ENCODE measurements around the gene SDK1. TPM values are rescaled to one million over a fixed set of nuclear protein-coding genes. Genes with fewer than 3 reads are reported as not detected.

SDK1 gene
- total and polyA plus RNA-seq, 2 of the 8 experiments (the other 6 are each of a cell fraction or from before 2014, with no cell fraction given), result 3.3 to 7.2 TPM

- Histone ChIP-seq H3K27ac (ENCODE audit: low read depth, low read length) (no peak overlapping the region; the same call in 1 of the 2 replicates), H3K4ac (replicated peaks; ENCODE audit: insufficient read length, low read depth, low read length) (no peak overlapping the region), H3K18ac (ENCODE audit: extremely low read depth, low read length) (no peak overlapping the region), H2BK15ac (ENCODE audit: low read length) (no peak overlapping the region), H3K4me2 (ENCODE audit: insufficient read depth in 1 of 2, low read depth in 2 of 2, low read length in 2 of 2) (no peak overlapping the region), H2AFZ (ENCODE audit: low read length) (no peak overlapping the region), H2BK12ac (ENCODE audit: low read depth, low read length) (no peak overlapping the region), H3K23ac (ENCODE audit: insufficient read length) (no peak overlapping the region), H3K56ac (replicated peaks; ENCODE audit: insufficient read length, low read depth, low read length) (no peak overlapping the region), H3K4me1 (replicated peaks in 1 of 4; ENCODE audit: control insufficient read depth in 3 of 4, insufficient read depth in 4 of 4, low read length in 3 of 4) (peaks cover 0 to 2% (median 0%) of the 10 kb centered on the region in 4 experiments; a peak in 1 of 7 replicates), H3K4me3 (ENCODE audit: extremely low read depth in 1 of 4, insufficient read depth in 2 of 4, low read depth in 3 of 4, low read length in 4 of 4) (no peak overlapping the region), H3K9me3 (ENCODE audit: insufficient read depth in 2 of 2, low read depth in 1 of 2, low read length in 1 of 2) (no peaks in the 10 kb centered on the region), H3K79me2 (ENCODE audit: control insufficient read depth in 1 of 2, insufficient read depth in 2 of 2, low read length in 2 of 2) (no peaks in the 10 kb centered on the region), H3K23me2 (ENCODE audit: low read depth, low read length) (no peaks in the 10 kb centered on the region), H3K79me1 (ENCODE audit: low read depth, low read length) (no peaks in the 10 kb centered on the region), H3K14ac (ENCODE audit: insufficient read length) (no peak overlapping the region), H2BK20ac (ENCODE audit: low read length) (no peak overlapping the region), H4K8ac (ENCODE audit: extremely low read depth, insufficient read depth, low read length) (no peak overlapping the region), H3K9ac (replicated peaks in 1 of 4; ENCODE audit: extremely low read depth in 1 of 4, low read depth in 3 of 4, low read length in 3 of 4) (no peak overlapping the region), H3K36me3 (ENCODE audit: control insufficient read depth in 2 of 4, insufficient read depth in 4 of 4, low read length in 3 of 4) (no peaks in the 10 kb centered on the region), H3K27me3 (replicated peaks in 1 of 4; ENCODE audit: control insufficient read depth in 3 of 4, extremely low read depth in 1 of 4, insufficient read depth in 3 of 4, low read length in 3 of 4) (no peaks in the 10 kb centered on the region), H4K5ac (ENCODE audit: insufficient read length, low read depth, low read length) (no peak overlapping the region), H2AK5ac (ENCODE audit: low read depth, low read length) (no peak overlapping the region), H4K91ac (replicated peaks; ENCODE audit: insufficient read length, low read length) (no peak overlapping the region), H2BK5ac (ENCODE audit: low read depth, low read length) (no peak overlapping the region), H4K20me1 (replicated peaks in 1 of 2; ENCODE audit: control insufficient read depth in 1 of 2, insufficient read depth in 2 of 2, low read length in 2 of 2) (peaks cover 2 to 3% of the 10 kb centered on the region in 2 experiments), H2BK120ac (replicated peaks; ENCODE audit: low read depth, low read length) (no peak overlapping the region)
- ChIA-PET POLR2A (ENCODE audit: partially characterized antibody) (no interaction called here), CTCF (ENCODE audit: partially characterized antibody) (interaction anchor here (0.8 to 1.1 kb wide), 3 partner anchors 10 to 54 kb away, joined by 3 to 5 read pairs (median 4); no protein-coding TSS in a partner anchor)
- DNase-seq (ENCODE audit: low read depth in 1 of 2, low spot score in 2 of 2), result no peak
- FAIRE-seq, result no peak
- WGBS, 2 experiments (ENCODE audit: extremely low coverage in 1 of 2, insufficient coverage in 1 of 2, insufficient read length in 1 of 2, insufficient replicate concordance in 2 of 2, low coverage in 1 of 2, low lambda C conversion rate in 2 of 2, missing lambda C conversion rate in 1 of 2), result 89% methylated on average over 12 of the region's 12 CpGs; no CpG with 5 or more reads in 1 of the 2 experiments
- TF ChIP-seq SIX5 (IDR thresholded peaks at IDR 0.05; ENCODE audit: low read depth, low read length) (no peak), FOSL1 (IDR thresholded peaks at IDR 0.05; ENCODE audit: insufficient read depth, low read depth, low read length) (no peak), KDM5A (IDR thresholded peaks at IDR 0.05; ENCODE audit: low read length) (no peak), HDAC6 (IDR thresholded peaks at IDR 0.05; ENCODE audit: low read depth, low read length) (no peak), TBP (IDR thresholded peaks at IDR 0.05; ENCODE audit: low read depth, low read length) (no peak), CEBPB (IDR thresholded peaks at IDR 0.05; ENCODE audit: low read depth, low read length) (no peak), KDM4A (IDR thresholded peaks at IDR 0.05; ENCODE audit: low read depth, low read length, severe bottlenecking) (no peak), MAFK (IDR thresholded peaks at IDR 0.05; ENCODE audit: low read depth, low read length) (no peak), RAD21 (IDR thresholded peaks at IDR 0.05 in 1 of 2, conservative IDR thresholded peaks at IDR 0.05 in 1 of 2; ENCODE audit: low read depth in 2 of 2, low read length in 2 of 2) (no peak), E2F6 (IDR thresholded peaks at IDR 0.05) (no peak), JUND (IDR thresholded peaks at IDR 0.05; ENCODE audit: low read length) (no peak), CHD1 (IDR thresholded peaks at IDR 0.05; ENCODE audit: low read depth, low read length) (no peak), SP4 (IDR thresholded peaks at IDR 0.05; ENCODE audit: low read length) (no peak)
Measured at GRCh38 chr7:3345699-3346481, 44.8 kb downstream of the SDK1 start.
